ENCODE data around the gene SYCE3.
A peak's percentile ranks its signal among the peaks of the same experiment; 100 is the strongest.
"Not testable (repeated sequence)": the region's sequence is repeated elsewhere in the genome, so short reads cannot be mapped to it uniquely, and the experiment has no call there.

Gene SYCE3

DNA sequence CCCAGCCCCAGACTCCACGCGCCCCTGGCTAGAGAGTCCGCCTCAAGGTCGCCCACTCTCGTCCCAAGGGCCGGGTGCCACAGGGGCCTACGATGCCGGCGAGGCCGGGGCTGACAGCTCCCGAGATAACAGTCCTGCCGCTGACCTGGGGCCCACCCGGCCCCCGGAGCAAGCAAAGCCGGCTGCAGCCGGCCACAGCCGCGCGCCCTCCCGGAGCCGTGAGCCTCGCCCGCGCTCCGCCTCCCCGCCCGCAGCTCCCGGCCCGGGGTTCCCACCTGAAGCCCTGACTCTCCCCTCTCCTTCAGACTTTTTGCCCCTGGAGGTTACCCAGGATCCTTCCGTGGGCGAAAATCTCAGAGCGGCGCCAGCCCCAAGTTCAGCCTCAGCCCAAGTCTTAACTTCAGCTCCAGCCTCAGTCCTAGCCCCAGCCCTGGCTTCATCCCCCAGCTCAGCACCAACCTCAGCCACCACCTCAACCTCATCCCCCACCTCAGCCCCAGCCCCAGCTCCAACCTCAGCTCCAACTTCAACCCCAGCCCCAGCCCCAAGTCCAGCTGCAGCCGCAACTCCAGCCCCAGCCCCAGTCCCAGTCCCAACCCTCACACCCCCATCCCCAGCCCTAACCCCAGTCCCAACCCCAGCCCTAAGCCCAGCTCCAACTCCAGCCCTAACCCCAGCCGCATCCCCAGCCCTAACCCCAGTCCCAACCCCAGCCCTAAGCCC, 15.3 kb downstream of the SYCE3 start:
- no peak for DNase-seq

DNA sequence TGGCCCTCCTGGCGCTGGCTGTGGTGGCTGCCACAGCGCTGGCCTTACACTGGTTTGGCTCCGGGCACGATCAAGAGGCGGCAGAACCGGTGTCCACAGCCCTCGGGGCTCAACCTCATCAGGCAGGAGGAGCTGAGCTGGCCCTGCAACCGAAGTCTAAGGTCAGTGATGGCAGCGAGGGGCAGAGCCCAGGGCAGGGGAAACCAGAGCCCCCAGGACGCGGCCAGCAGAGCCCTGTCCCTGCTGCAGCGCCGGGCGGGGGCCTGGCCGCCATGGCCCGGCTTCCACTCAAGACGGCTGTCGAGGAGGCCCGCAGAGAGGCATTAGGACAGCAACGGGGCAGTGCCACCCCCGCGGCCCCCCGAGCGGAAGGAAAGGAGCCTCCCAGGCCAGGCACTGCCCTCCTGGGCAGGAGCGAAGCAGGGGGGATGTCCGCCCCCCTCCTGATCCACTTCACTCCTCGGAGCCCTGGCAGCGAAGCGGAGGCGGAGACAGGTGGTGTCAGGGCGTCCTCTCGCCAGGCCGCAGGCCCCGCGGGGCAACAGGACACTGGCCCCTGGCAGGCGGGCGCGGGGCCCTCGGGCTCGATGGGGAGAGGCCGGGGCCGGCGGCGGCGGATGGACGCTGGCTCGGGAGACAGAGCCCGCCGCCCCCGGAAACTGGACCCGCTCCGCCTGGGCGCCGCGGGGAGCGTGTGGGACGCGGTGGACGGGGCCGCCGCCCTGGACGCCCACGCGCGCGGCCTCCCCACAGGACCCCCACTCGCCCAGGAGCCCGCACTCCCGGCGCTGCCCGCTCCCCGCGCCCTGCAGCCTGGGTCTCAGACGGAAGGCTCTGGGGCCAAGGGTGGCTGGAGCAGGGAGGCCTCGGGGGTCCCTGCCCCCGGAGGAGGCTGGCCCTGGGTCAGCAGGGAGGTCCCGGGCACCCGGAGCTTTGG, 16.1 kb downstream of the SYCE3 start:
- DNase-seq = no peak

DNA sequence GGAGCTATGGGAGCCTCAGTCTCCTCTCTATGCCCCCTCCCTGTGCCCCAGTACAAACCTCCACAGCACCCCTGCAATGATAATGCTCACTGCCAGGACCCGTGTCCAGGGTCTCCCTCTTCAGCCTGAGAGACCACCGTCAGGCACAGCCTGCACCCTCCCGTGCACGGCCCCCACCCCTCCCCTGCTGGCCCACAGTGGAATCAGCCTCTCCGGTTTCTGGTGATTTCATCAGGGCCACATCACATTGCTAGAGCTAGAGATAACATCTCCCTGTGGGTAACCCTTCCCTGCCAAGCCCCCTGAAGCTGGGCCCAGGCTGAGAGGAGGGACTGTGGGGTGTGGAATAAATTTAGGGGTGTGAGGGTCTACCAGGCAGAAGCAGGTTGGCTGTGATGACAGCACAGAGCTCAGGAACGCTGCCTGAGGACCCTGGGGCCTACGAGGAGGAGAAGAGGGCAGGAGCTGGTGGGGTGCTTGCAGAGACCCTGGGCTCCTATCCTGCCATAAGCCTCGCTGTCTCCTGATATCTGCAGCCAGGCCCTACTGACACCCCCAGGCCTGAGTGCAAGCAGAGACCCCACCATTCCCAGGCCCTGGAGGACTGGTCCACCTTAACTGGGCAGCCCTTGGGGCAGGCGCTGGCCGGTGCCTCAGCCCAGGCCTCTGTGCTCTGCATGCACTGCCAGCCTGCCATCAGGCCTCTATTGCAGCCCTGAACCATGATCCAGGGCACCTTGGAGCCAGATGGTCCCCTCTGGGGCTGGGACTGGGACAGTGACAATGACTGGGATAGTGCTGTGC, 17.0 kb downstream of the SYCE3 start, which contains the start of gene KLHDC7B:
TSS of gene KLHDC7B (plus strand) at position 378 of the 804 bp plus-strand sequence. CDS start at position 723, 345 bp downstream.
- DNase-seq = no peak

DNA sequence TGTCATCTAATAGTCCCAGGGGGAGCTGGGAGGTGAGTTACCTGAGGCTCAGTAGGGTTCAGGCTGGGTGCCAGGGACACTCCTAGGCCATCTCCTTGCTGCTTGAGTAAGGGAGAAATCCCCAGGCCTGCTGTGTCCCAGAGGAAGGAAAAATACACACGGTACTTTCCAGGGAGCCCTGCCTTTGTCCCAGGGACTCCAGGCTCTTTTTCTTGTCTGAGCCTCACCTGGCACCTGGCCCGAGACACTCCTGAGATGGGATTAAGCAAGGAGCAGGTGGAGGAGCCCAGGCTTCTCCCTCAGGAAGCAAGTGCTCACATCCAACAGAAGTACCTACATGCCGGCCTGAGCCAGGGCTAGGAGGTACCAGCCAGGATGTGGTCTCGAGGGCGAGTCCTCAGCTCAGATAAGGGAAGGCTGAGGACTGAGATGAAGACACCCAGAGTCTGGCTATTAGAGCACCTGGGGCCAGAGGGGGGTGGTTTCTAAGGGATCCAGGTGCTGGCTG, 17.9 kb downstream of the SYCE3 start:
- no peak for DNase-seq

DNA sequence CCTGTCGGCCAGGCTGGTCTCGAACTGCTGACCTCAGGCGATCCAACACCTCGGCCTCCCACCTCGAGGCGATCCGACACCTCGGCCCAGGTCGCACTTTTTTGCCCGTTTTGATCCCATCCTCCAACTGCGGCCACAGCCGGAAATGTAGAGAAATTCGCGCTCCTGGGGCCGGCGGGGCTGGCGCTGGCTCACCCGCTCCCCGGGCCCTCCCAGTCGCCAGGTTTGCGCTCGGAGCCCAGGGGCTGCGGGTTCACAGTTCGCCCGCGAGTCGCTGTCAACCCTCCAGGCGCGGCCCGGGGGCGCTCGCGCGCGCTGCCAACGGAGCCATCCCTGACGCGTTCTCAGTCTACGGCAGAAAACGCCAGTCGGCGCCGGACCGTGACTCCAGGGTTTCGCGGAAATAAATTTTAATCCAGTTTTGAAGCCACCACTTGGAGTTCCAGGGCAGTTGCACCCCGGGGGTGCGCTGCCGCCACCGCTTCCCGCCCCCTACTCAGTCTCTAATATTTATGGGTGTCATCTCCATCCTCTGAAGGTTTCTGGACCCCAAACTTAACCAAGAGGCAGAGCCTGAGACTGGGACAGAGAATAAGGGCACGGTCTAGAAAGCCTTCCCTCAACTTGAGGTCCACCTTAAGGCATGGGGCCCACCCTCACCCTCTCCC, 18.5 kb downstream of the SYCE3 start:
- DNase-seq = peak; percentile 76

DNA sequence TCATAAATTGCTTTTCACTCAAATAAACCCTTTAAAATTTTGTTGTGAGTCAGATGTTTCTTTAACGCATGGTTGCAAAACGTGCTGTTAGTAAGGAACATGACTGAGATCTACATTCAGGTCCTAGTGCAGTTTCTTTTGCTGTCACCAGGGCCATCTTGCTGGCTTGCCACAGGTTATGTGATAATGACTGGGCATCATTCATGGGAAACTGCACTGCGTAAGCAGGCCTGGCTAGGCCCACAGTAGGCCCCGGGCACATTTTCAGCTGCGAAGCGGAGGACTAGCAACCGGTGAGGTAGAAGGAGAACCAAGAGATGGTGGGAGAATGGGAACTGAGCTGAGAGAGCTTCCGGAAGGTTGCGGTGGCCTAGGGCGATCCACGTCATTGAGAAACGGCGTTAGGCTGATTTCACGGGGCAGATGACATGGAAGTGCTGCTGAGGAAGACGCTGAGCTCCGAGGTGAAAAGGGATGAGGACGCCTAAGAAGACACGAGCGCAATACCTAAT, 20.2 kb downstream of the SYCE3 start:
- no peak for DNase-seq

DNA sequence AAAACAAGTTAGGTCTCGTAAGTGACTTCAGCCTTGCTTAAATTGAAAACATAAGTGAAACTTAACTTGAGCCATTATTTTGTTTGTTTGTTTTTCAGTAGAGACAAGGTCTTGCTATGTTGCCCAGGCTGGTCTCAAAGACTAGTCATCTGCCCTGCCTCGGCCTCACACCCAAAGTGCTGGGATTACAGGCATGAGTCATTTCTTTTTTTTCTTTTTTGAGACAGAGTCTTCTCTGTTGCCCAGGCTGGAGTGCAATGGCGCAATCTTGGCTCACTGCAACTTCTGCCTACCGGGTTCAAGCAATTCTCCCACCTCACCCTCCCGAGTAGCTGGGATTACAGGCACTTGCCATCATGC, 21.1 kb downstream of the SYCE3 start:
- not testable (repeated sequence) for DNase-seq

GRCh38 chr22:50540381-50540780, 22.3 kb downstream of the SYCE3 start:
- DNase-seq = no peak

- DNase-seq = no peak
Measured at GRCh38 chr22:50537765-50538164, 25.0 kb downstream of the SYCE3 start.

DNA sequence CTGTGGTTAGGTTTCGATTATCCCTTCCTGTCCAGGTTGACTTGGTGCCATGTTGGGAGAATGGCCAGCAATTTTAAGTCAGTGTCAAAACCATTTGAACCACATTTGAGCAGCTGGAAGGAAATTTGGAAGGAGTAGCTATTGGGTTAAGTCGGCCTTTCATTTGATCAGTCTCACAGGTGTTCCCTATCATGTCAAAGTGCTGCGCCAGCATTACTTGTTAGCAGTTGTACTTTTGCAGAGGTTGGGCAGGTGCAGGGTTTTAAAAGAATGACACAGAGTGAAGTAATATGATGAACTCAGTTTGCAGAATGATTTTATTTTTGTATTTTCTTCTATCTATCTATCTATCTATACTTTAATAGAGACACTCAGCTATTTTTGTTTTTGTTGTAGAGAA, 26.5 kb downstream of the SYCE3 start:
- DNase-seq = no peak

GRCh38 chr22:50535113-50535512, 27.6 kb downstream of the SYCE3 start:
- DNase-seq = no peak

DNA sequence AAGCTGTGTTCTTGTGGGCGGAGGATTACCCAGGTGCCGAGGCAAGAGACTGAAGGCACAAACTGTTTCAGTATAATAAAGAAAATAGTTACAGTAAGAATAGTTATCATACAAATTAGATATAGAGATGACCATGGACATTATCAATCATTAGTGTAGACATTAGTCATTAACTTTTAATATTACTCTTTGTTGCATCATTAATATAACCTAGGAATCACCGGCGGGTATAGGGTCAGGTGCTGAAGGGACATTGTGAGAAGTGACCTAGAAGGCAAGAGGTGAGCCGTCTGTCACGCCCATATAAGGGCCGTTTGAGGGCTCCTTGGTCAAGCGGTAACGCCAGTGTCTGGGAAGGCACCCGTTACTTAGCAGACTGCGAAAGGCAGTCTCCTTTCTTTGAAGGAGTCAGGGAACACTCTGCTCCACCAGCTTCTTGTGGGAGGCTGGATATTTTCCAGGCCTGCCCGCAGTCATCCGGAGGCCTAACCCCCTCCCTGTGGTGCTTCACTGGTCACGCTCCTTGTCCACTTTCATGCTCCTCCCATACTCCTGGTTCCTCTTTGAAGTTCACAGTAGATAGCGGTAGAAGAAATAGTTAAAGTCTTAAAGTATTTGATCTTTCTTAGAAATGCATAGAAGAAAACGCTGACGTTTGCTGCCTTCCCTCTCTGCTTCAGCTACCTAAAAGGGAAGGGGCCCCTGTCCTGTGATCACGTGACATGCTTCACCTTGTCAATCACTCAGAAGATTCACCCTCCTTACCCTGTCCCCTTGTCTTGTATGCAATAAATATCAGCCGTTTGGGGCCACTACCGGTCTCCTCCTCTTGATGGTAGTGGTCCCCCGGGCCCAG, 28.6 kb downstream of the SYCE3 start:
- not testable (repeated sequence) for DNase-seq

- DNase-seq = no peak
Measured at GRCh38 chr22:50532824-50533796, 29.6 kb downstream of the SYCE3 start.

- DNase-seq = no peak
Measured at GRCh38 chr22:50531962-50532674, 30.6 kb downstream of the SYCE3 start.

GRCh38 chr22:50531546-50531961, 31.2 kb downstream of the SYCE3 start:
- DNase-seq = peak; percentile 47

GRCh38 chr22:50530877-50531545, 31.7 kb downstream of the SYCE3 start:
- DNase-seq = peak; percentile 65

DNA sequence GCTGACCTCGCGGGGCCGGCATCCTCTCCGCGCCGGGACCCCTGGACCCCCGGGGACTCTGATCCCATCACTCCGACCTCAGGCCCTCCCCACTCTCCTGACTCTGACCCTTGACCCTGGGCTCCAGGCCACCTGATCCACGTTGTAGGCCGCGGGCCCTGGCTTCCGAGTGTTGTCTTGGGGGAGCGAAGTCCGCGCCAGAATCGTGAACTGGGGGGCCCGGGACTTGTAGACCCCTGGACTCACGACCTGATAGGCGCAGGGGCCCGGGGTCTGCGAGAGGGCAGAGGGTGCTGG, 32.2 kb downstream of the SYCE3 start:
- DNase-seq = no peak

GRCh38 chr22:50529897-50530579, 32.7 kb downstream of the SYCE3 start, which contains the start of gene TYMP:
Gene TYMP (minus strand): TSS chr22:50530012. CDS start chr22:50529709, 303 bp downstream.
- peak; percentile 54 for DNase-seq
